NOMO-1 (cell line): ENCODE measurements around the gene MYO18B.

ENCODE experiments used
- DNase-seq, 2 experiments: peaks; one replicate each; lab custom pipeline; 2025; ENCODE audit not compliant: unreplicated experiment in 2 of 2; lab: John Stamatoyannopoulos, UW

MYO18B gene

DNA sequence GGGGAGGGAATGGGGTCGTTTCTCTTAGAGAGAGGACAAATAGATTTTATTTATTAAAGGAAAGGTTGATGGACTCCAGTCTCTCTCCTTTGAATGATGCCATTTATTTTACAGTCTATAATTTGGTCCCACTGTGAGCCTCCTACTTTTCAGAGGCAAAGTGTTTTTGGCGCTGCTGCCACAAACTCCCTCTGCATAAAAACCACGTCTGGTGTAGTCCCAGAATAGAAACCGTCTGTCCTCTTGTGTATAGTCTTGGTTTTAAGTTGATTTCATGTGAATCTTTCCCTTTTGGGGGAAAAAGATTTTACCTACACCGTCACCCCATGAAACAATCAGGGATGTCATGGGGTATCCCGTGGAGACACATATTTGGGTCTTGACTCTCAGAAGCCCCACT lies 283.6 kb downstream of the MYO18B start:
- no peak for DNase-seq

DNA sequence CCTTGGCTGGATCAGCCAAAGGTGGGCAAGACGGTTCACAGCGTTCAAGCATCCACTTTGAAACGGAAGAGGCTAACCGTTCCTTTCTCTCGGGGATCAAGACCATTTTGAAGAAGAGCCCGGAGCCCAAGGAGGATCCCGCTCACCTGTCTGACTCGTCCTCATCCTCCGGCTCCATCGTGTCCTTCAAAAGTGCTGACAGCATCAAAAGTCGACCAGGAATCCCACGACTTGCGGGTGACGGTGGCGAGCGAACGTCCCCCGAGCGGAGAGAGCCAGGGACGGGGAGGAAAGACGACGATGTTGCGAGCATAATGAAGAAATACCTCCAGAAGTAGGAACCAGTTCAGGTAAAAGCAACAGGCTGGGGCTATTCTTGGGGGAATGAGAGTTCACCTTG lies 285.4 kb downstream of the MYO18B start:
- no peak for DNase-seq

DNA sequence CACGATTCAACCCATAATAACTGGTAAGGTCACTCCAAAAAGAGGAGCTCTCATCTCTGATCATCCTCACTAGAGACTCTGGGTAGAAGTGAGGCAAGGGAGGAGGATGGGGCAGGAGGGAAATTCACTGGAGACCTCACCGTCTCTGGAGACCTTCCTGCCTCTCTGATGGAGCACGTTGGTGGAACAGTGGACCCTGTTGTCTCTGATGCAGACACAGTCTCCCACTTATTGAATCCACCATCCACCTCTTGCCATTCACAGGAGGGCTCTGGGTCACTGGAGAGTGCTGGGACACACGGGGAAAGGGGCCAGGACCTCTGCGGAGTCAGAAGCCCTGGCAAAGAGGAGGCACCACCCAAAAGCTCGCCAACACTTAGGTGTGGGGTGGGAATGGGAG lies 289.7 kb downstream of the MYO18B start:
- no peak for DNase-seq

DNA sequence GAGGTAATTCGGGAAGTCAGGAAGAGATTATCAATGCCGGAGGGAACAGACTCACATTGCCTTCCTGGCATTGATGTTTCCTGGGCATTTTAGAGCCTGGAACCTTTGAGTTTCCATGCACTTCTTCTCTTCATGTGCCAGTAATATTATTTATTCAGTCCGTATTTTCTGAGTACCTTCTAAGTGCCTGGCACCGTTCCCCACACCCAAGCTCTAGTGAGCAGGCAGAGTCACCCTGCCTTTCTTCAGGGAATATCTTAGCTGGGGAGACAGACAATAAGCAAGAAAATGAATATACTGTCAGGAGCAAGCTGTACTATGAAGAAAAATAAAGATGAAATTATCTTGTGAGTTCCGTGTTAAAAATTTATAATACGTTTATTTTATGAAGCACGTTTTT lies 291.1 kb downstream of the MYO18B start:
- no peak for DNase-seq

DNA sequence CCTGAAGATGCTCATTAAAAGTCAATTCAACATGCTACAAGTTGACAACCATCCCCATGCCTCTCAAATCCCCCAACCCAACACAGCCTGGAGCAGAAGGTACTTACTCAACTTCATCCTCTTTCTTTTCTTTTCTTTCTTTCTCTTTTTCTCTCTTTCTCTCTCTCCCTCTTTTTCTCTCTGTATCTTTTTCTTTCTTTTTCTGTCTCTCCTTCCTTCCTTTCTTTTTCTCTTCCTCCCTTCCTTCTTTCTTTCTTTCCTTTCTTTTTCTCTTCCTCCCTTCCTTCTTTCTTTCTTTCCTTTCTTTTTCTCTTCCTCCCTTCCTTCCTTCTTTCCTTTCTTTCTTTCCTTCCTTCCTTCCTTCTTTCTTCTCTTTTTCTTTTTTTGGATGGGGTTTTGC lies 291.6 kb downstream of the MYO18B start:
- DNase-seq, result no peak

DNA sequence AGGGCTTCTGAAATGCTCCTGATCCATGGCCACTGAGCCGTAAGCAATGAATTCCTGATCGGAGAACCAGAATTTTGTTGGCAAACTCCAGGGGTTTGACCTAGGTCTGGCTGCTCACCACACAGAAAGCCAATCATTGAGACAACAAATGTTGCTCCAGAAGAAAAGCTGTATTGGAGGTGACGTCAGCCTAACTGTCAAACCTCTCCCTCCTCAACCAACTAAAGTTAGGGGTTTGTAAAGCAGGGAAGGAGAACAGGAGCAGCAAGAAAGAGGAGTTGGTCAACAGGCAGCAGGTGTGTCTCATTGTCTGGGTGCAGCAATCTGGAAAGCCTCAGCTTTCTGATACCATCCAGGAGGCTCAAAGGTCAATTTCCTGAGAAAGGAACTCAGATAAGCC lies 293.5 kb downstream of the MYO18B start:
- no peak for DNase-seq

DNA sequence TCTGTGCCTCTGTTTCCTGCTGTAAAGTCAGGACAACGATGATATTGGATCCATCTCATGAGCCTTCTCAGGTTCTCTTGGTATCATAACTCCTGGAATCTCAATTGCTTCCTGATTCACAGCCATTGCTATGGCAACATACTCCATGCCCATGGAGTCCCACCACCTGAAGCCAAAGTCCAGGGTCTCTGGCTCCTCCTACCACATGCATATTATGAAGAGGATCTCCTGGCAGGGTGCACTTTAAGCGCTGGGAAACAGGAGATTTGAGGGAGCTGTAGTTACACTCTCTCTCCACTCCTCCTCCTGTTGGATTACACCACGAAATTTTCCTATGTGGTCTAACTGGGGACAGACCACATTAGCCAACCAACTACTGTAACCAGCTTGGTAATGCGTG lies 296.4 kb downstream of the MYO18B start:
- DNase-seq, result no peak

DNA sequence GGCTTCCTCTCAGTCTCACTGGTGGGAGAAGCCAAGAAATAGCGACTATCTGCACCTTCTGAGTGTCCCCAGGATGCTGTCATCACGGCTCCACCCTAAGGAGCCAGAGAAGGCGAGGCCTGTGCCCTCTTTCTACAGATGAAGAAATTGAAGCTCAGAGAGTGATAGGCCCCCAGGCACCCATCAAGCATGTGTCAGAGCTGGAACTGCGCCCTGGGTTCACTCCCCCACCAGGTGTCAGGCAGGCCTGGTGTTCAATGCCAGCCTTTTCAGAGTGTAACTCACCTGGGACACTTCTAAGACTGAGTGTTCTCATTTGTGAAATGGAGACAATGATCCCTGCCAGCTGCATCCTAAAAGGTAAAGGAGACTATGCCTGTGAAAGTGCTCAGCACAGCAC lies 299.9 kb downstream of the MYO18B start:
- DNase-seq, result no peak

DNA sequence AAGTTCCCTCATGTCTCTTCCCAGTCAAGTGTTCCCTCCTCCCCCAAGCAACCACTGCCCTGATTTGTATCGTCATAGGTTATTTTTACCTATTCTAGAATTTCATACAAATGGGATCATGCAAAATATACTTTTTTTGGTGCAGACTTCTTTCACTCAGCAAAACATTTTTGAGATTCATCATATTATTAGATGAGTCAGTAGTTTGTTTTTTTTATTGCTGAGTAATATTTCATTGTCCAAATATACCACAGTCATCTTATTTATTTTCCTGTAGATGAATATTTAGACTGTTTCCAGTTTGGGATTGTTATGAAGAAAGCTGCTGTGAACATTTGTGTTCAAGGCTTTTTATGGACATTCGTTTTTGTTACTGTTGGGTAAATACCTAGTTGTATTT lies 301.0 kb downstream of the MYO18B start:
- no peak for DNase-seq

DNA sequence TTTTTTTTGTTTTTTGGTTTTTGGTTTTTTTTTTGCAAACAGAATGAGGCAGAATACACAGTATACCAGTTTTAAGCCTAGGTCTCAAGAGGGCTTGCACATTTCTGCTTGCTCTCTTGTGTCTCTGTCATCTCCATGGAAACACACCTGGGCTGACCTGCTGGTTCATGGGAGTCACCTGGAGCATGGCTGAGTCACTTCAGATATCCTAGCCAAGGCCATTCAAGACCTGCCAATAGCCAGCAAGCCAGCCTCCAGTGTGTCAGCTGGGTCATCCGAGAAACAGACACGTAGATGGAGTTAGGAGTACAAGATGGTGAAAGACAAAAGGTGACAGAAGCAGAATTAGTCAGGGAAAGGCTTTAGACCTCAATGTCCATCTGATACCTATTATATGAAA lies 303.1 kb downstream of the MYO18B start:
- DNase-seq, result no peak

DNA sequence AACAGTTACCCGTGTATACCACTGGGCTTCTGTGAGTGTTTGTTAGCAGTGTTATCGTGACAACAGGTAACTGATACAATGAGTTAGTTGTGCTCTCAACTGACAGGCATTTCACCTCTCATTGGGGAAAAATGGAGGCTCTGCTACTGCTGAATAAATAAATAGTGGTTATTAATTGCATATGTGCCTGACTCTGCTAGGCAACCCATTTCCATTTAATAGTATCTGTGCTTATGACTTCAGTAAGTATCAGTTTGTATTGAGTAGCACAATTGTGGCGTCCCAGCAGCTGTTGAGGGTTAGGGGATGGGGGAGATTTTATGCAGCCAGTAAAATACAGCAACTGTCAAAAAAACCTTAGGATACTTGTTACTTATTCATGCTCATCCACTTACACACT lies 303.9 kb downstream of the MYO18B start:
- no peak for DNase-seq

DNA sequence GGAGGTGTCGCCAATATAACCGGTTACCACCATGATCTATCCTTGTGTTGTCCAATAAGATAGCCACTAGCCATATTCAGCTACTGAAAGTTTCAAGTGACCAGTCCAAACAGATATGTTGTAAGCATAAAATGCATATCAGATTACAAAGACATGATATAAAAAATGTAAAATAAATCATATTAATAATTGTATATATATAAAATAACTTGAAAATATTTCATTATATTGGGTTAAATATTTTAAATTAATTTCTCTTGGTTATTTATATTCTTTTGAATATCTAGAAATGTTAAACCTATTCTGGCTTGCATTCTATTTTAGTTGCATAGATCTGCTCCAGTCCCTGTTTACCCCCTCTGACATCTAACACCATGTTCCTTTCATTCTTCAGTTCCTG lies 305.5 kb downstream of the MYO18B start:
- no peak for DNase-seq

DNA sequence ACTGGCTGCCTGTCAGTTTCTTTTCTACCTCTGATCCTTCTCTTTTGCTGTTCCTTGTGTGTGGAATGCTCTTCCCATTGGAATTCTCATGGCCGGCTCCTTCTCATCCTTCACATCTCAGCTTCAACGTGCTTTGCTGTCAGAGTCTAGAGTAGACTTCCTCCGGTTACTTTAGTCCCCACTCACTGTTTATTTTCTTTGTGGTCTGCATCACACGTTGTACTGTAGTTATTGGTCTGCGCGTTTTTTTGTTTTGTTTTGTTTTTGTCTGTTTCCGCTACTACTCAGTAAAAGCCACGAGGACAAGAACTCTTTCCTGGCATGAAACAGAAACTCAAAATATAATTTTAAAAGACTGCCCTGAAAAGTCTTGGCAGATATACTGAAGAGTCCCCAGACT lies 305.9 kb downstream of the MYO18B start:
- DNase-seq, result no peak

DNA sequence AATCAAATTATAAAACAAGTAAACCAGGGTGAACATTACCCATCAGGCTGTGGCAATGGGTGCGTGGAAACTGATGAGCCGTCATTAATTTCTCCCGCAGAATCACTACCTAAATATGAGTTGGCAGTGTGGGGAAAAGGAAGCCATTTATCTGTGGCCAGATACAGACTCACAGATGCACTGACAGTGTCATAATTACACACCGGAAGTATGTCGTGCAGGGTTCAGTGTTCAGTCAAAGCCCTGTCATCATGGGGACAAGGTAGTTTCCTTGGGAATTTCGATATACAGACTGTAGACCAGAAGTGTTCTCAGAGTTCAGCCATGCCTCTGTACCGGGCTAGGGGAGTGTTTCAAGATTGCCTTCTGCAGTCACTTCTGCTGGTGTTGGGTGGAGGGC lies 308.1 kb downstream of the MYO18B start:
- no peak for DNase-seq

DNA sequence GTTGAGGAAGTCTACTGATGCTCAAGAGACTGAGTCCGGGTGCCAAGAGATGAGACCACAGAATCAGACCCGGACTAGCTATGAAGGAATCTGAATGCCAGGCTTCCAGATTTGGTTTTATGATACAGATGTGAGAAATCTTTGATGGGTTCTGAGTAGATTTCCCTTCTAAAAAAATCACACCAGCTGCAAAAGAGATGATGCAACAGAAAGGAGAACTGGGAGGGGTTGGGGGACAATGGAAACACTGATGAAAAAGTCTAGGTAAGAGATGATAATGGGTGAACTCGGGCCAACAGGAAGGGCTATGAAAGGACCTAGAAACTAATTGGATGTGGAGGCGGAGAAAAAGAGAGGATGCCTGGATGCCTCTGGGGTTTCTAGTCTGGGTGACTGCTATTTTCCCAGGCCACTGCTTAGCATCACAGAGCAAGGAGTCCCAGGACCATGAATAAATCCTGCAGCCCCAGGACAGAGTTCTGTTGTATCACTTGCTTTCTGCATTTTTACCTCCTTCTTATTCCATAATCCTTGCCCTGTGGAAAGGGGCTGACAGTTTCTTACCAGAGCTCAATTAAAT lies 311.8 kb downstream of the MYO18B start:
- no peak for DNase-seq

DNA sequence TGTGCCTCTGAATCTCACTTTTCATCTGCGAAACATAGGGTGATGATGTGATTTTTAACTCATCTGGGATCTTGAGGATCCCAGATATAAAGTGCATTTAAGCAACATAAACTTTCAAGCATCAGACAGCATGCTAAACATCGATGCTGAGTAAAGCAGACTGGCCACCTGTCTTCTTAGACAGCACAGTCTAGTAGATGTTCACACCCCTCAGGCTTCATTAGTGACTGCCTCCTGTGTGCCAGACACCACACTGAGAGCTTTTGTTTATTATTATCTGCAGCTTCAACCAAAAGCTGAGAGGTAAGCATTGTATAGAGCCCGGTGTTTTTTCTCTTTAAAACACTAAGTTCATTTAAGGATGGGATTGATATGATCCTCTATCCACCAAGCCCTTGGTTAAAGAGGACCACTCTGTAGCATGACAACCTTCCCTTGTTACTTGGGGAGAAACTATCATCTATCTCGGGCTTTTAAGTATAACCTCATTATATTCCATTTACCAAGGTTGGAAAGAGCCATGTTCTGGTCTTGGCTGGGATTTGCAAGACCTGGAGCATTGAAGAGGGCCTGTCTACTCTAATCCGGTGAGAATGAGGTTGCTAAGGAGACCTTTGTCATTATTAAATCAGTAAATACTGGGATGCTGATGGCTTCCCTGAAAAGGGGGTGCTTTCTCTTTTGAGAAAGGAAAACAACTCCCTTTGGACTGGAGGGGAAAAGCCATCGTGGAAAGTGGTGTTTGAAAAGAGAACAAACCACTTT lies 313.0 kb downstream of the MYO18B start:
- DNase-seq, result no peak

DNA sequence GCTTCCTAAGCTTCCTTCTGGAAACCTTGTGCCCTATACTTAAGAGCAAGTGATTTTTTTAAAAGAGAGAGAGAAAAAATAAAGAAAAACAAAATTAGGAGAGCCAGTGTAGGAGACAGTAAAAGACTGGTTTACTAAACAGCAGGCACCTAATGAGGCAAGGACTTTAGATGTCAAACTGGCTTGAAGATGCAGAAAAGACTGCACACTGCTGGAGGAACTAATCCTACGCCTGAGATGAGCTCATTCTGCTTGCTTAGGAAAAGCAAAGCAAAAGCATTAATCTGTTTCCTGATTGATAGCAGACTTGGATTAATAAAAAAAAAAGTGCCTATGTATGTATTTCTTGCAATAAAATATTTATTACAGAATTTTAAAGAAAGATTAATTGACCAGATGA lies 313.7 kb downstream of the MYO18B start:
- no peak for DNase-seq

DNA sequence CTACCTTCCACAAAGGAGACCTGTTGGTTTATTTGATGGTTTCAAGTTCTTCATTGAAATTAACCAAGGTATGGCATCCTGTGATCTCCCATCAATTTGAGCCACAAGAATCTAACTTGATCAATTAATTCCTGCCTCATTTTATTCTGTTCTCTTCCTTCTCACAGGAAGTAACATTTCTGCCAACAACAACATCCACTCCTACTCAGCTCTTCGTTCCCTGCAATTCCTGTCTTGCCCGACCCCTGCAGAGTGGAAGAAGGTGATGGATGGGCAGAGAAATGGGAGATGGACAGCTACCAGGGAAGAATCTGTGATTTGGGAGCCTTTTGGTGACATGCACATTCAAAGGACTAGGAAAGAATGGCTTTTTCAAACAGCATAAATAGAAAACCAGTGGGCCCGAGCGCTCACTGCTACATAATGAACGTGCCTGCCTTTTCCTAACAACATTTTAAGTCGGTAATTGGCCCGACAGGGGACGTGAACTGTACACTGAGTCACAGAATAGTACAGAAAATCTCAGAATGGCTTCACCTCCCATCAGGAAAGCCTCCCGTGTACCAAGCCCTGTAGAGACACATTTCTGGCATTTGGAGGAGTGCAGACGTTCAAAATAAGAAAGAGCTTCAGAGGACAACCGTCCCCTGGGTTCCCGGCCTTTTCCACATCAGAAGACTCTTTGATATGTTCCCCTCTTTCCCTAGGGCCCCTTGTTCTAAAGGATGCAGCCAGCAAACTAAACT lies 314.6 kb downstream of the MYO18B start:
- DNase-seq, result no peak

DNA sequence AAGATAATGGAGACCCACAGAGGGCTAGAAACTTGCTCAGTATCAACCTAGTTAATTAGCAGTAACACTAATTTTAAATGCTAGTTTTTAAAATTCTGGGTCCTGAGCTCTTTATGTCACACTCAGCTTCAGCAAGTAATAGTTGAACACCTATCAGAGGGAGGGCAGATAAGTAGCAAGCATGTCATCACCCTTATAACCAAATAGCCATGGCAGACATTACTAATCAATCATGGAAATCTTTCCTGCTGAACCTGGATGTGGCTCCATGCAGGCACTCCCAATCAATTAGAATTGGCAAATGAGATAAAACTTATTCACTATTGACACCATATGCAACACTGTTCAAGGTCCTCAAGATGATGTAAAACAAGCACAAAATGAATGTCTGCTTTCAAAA lies 315.7 kb downstream of the MYO18B start:
- DNase-seq, result no peak

DNA sequence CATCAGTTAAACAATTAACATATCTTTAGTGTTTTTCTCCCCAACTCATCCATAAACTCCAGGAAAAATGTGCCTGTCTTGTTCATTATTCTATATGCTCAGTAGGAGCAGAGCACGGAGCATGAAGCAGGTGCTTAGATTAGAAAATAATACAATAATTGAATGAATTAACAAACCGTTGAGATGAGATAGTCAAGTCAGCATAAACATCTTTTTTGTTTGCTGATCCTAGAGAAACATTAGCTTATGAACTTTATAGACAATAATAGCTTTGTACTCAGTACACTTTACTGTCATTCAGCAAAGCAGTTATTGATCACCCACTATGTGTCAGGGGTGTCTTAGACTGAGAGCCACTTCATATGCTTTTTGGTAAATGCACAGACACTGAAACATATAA lies 322.1 kb downstream of the MYO18B start:
- no peak for DNase-seq

DNA sequence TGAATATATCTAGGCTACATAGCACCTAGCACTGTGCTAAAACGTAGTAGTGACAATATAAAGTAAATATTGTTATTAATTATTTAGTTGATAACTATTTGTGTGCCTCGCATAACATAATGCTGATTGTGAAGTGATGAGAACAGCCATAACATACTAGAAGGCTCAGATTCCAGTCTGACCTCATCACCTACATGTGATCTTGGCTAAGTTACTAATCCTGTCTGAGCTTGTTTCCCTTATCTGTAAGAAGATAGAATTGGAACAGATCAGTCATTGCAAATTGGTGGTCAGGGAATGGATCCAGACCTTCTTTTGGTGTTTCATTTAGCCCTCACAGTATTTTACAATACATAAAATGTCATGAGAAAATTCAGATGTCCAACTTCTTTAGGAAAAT lies 323.9 kb downstream of the MYO18B start:
- DNase-seq, result no peak

DNA sequence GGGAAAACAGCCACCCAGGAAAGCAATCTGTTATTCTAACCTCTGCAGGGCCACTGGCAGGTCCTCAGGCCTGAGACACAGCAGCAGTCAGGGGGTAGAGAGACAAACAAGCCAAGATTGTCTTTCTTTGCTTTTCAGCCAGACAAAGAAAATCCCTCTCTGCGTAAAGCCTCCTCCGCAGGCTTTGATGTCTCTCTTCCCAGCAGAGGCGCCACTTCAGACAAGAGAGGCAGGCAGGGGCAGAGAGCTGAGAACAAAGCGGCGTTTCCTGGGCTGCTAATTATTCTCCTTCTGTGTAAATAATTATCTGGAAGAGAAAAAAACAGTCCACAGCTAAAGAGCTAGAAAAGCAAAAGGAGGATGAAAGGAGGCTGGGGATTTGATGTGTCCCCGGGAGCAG lies 324.5 kb downstream of the MYO18B start:
- no peak for DNase-seq
